GM12891 (cell line): ENCODE data around the gene DAPL1.

Experiments used
- DNase-seq: peaks from one replicate; pipeline ENCODE4 v3.0.0; 2011; ENCODE audit warnings: low spot score; ENCODE audit not compliant: insufficient read length
- FAIRE-seq: peaks from 2 replicates; lab custom pipeline; 2011; peaks lifted over from hg19 to GRCh38; lab: Jason Lieb, UNC
- PAX5 ChIP-seq: IDR thresholded peaks from 2 replicates; pipeline ENCODE4 v1.6.1; 2011; ENCODE audit warnings: low read length, moderate library complexity, mild to moderate bottlenecking; ENCODE audit not compliant: insufficient read depth, severe bottlenecking
- POLR2A ChIP-seq: IDR thresholded peaks from 2 replicates; pipeline ENCODE4 v1.6.1; 2011; ENCODE audit warnings: low read depth, low read length, control low read depth
- POLR2AphosphoS5 ChIP-seq: IDR thresholded peaks from 2 replicates; pipeline ENCODE4 v1.6.1; 2011; ENCODE audit warnings: low read depth, low read length, control low read depth
- POU2F2 ChIP-seq: IDR thresholded peaks from 2 replicates; pipeline ENCODE4 v1.6.1; 2011; ENCODE audit warnings: low read depth, mild to moderate bottlenecking, control low read depth, low read length, moderate library complexity
- SPI1 ChIP-seq: IDR thresholded peaks from 2 replicates; pipeline ENCODE4 v1.6.1; 2011; ENCODE audit warnings: low read depth, low read length, control low read depth
- TAF1 ChIP-seq: IDR thresholded peaks from 2 replicates; pipeline ENCODE4 v1.6.1; 2011; ENCODE audit warnings: low read depth, low read length, control low read depth

The DAPL1 gene

DNA sequence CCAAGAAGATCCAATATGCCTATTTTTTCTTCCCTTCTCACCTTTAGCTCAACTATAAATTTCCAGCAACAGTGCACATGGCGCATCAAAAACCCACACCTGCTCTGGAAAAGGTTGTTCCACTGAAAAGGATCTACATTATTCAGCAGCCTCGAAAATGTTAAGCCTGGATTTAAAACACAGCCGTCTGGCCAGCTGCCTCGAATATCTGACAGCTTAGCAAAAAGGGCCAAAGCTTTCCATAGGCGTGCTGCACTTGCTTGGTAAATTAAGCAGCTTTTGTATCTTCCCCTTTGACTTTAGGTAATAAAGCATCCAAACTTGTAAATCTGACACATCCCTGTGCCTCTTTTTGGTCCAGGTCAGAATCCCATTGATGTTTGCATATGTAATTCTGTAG, 20.5 kb downstream of the DAPL1 start:
- DNase-seq (no peak), FAIRE-seq (no peak)
- TF ChIP-seq TAF1 (no peak), POLR2A (no peak), PAX5 (no peak), POLR2AphosphoS5 (no peak), POU2F2 (no peak), SPI1 (no peak)

DNA sequence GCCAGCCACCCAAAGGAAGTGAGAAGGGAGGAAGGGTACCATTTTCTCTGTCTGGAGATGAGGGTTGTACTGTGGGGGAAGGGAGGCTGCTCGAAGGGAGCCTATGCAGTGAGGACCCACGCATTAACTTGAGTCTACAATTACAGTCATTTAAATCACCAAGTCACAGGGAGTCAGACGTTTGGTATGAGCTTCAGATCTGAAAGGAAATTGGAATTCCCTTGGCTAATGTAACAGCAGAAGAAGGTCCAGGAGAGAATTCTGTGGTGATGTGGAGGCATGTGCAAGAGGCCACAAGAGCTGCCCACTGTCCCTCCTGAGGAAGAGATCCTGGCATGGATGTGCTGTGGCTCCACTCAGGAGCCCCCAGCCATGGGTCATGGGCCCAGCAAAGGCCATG, 22.5 kb downstream of the DAPL1 start:
- TF ChIP-seq POU2F2 (no peak), POLR2AphosphoS5 (no peak), TAF1 (no peak), PAX5 (no peak), POLR2A (no peak), SPI1 (no peak)
- DNase-seq (no peak), FAIRE-seq (no peak)

DNA sequence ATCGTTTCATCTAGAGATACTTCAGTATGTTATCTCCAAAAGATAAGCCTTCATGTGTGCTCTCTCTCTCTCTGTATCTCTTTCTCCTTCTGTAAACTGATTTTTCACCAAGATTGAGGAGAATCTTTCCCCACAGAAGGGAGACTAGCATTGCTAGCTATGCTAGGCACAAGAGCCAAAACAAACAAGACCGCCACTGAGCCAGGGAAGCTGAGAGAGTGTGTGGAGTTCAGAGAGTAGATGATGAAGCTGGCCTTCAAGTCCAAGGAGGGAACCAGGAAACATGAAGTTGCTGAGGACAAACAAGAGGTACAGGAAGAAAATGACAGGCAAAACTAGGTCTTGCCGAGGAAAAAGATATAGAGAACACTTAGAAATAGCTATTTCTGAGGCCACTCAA, 23.4 kb downstream of the DAPL1 start:
- DNase-seq (no peak), FAIRE-seq (no peak)
- no peak for TF ChIP-seq POU2F2
- TF ChIP-seq PAX5 = no peak
- no peak for TF ChIP-seq POLR2A
- no peak for TF ChIP-seq TAF1
- TF ChIP-seq POLR2AphosphoS5 = no peak
- no peak for TF ChIP-seq SPI1

DNA sequence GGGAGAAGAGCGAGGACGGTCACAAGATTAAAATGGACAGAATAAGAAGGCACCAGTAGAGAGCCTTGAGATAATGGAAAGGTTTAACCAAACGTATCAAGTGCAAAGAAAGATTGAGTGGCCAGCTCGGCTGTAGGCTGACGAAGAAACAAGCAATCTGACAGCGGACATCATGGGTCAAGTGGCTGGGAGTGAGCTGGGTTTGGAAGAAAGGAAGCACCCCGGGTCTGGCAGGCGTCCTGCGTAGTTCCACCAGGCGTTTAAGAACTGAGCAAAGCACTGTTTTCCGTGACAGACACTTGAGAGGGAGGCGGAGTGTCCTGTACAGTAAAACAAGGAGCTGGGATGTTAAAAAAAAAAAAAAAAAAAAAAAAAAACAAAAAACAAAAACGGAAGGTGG, 27.1 kb downstream of the DAPL1 start:
- DNase-seq (no peak), FAIRE-seq (no peak)
- TF ChIP-seq TAF1 (no peak), PAX5 (no peak), POLR2A (no peak), POLR2AphosphoS5 (no peak), POU2F2 (no peak), SPI1 (no peak)

DNA sequence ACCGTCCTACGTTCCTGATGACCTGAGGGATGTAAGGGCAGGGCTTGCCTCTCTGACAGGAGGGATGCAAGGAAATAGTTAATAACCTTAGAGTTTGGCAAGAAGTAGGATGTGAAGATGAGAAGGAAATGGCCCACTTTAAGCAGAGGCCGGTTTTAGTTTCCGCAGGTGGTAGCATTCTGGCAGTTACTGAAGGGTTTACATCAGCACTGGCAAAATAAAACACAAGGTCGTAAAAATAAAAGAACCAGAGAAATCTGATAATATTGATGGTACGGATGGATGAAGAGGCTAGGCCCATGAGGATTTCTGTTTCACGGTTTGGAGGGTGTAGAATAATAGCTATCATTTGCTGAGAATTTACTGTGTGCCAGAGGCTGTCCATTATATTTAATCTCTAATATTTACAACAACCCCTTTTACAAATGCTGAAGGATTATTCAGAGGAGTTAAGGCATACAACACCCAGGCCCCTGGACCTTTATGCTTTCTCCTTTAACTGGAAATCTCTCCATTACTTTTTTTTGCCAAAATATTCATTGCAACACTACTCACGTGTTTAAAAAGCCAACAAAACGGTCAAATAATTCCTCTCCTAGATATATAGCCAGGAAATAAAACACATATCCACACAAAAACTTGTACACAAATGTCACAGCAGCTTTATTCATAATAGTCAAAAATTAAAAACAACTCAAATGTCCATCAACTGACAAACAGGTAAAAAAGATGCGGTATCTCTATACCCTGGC, 28.5 kb downstream of the DAPL1 start:
- TF ChIP-seq SPI1 = no peak
- no peak for TF ChIP-seq TAF1
- TF ChIP-seq POLR2AphosphoS5 = no peak
- no peak for TF ChIP-seq PAX5
- TF ChIP-seq POU2F2 = no peak
- no peak for TF ChIP-seq POLR2A
- no peak for DNase-seq
- no peak for FAIRE-seq

DNA sequence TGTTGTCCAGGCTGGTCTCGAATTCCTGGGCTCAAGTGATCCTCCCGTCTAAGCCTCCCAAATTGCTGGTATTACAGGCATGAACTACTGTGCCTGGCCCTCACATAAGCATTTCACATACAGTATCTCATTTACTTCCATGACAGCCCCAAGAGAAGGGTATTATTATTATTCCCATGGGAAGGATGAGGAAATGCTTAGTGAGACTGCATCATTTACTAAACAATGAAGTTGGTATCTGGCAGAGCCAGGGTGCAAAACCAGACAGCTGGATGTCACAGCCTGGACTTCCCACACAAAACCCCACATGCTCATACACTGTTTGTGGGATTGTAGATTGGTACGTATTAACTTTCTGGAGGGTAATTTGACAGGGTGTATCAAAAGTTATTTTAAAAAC, 29.9 kb downstream of the DAPL1 start:
- DNase-seq (no peak), FAIRE-seq (no peak)
- TF ChIP-seq SPI1 (no peak), TAF1 (no peak), POLR2AphosphoS5 (no peak), PAX5 (no peak), POU2F2 (no peak), POLR2A (no peak)

DNA sequence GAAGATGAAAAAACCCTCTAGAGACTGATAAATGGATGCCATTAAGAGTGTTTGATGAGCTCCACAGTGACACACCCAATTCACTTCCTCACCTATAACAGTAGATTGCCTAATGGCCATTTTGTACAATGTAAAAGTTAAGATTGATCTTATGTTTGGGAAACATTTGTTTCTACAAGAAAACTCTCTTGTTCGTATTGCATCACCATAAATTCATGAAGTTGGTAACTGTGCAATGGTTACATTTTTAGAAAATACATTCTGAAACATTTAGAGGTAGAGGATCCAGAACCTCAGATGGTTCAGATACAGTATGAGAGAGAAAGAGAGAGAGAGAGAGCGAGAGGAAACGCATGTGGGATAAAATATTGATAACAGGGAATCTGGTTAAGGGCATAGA, 31.8 kb downstream of the DAPL1 start:
- no peak for TF ChIP-seq POU2F2
- TF ChIP-seq TAF1 = no peak
- TF ChIP-seq POLR2AphosphoS5 = no peak
- TF ChIP-seq SPI1 = no peak
- no peak for TF ChIP-seq POLR2A
- no peak for TF ChIP-seq PAX5
- FAIRE-seq (no peak), DNase-seq (no peak)

DNA sequence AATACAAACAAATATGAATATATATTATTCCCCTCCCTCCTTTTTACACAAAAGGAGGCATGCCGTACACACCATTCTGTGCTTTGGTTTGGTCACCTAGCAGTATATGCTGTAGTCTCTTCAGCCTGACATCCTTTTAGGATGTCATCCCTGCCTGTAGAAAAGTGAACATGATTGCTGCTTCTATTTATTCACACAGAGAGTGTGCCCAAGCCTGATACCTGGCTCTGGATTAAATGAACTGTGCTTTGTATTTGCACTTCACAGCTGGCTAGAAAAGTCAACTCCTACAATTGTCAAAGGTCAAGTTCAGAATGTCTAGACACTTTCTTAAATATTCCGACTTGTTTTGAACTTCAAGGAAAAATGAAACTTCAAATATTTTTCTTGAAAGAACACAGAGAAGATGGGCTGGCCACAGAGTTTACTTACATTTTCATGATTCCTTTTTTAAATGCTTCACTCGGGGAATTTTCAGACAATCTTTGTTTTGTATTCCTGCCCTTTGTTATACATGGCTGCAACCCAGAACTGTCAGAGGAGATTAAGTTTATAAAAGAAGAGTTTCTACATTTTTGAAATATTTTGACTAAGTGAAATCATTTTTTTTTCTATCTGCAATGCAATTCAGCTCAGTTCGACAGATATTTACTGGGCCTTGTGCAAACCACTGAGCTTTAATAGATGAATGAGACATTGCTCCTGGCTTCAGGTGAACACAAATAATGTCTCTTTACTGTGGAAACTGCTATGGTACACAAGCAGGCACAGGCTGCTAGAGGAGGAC, 33.5 kb downstream of the DAPL1 start:
- FAIRE-seq (no peak), DNase-seq (no peak)
- TF ChIP-seq POLR2AphosphoS5 (no peak), SPI1 (no peak), PAX5 (no peak), POU2F2 (no peak), POLR2A (no peak), TAF1 (no peak)

DNA sequence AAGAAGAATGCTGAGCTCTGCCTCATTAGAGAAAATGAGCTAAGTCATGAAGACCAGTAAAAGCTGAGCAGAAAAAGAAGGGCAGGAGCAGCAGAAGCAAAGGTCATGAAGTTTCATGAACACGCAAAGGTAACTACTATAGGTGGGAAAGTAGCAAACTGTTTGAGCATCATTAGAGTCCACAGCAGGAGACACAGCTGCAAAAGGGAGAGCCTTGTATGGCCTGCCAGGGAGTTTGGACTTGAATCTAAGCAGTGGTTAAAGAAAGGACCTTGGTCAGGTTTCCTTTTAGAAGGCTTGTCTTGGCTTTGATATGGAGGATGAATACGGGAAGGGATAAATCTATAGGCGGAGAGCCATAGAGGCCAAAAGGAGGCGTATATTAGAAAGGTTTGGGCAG, 34.0 kb downstream of the DAPL1 start:
- no peak for DNase-seq
- FAIRE-seq = no peak
- TF ChIP-seq SPI1 = no peak
- TF ChIP-seq POLR2A = no peak
- TF ChIP-seq TAF1 = no peak
- TF ChIP-seq POU2F2 = no peak
- TF ChIP-seq PAX5 = no peak
- no peak for TF ChIP-seq POLR2AphosphoS5

DNA sequence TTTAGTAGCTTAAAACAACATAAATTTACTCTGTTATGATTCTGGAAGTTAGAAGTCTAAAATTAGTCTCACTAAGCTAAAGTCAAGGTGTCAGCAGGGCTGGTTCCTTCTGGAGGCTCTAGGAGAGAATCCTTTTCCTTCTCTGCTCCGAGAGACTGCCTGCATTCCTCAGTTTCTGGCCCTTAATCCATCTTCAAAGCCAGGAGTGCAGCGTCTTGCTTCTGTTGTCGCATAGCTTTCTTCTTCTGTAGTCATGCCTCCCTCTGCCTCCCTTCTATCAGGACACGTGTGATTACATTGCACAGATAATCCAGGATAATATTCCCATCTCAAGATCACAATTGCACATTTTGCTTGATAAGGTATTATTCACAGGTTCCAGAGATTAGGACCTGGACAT, 35.1 kb downstream of the DAPL1 start:
- no peak for TF ChIP-seq POU2F2
- no peak for TF ChIP-seq POLR2A
- TF ChIP-seq SPI1 = no peak
- TF ChIP-seq PAX5 = no peak
- DNase-seq = no peak
- no peak for FAIRE-seq
